ENCODE results near the gene SEMA6D.
"Not testable (repeated sequence)": the region's sequence is repeated elsewhere in the genome, so short reads cannot be mapped to it uniquely, and the experiment has no call there.

SEMA6D gene

DNA sequence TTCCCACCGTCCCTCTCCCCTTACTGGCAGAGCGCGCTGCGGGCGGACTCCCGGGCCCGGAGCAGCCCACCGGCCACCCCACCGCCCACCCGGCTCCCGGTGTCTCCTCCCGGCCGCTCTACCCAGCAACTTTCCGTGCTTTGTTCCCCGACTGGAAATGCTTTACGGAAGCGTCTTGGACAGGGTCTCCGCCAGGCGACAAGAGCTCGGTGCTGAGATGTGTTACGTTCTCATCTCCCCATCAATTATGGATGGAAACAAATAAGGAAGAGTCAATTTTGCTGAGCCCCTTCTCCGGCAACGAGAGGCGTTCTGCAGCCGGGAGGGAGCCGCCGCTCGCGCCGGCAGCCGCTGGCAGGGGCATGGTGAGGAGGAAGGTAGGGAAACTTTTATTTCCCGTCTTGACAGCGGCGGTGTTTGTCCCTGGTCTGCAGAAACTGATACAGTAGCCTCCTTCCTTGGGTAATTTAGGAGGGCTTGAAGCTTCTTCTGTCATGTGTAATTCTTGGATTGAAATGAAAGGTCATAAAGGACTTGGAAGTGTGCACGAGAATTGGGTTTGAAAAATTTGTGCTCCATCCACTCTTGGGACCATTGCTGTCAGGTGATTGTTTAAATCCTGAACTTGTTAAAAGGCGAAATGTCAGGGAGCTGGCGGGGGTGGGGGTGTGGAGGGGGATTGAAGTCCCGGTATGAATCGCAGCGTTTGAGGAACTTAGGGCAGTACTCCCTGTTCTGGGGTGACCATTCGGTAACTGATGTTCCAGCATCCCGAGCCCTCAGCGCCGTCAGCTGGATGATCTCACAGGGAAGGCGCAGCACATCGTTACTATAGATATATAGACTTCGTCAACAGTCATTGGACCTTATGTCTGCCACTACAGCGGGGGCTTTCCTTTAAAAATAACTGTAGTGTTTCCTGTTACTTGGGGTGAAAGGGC, 1.5 kb downstream of the SEMA6D start:
- no peak for DNase-seq

DNA sequence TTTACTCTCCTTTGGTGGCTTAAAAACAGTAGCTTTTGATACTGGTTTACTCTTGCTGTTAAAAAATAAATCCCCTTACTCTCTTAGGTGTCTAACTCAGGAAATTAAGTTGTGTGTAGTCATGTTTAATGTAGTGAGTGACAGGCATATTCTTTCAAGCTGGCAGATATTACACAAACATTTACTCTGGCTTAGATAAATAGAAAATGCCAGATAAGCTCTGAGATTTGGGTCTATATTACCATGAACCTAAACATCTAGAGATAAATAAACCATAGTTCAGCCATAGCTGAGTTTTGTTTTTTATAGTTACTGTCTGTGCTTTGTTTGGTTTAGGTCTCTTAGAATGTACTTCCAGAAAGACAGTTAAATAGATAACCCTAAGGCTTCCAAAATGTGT, 2.4 kb downstream of the SEMA6D start:
- DNase-seq = no peak

DNA sequence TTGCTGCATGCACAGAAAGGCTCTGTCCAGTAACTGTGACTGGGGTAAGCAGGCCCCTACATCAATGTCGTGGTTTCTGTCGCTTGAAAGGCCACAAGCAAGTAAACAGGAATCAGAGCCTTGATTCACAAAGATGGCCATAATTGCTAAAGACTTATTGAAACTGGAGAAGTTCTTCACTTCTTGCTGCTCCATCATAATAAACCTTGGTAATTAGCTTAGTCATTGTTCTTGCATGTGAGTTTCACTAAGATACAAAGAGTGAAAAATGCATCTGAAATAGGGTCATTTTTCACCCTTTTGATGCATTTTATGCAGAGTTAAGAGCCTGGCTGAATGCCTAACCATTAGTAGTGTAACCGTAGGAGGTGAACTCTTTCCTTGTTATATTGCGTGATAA, 3.2 kb downstream of the SEMA6D start:
- DNase-seq = no peak

DNA sequence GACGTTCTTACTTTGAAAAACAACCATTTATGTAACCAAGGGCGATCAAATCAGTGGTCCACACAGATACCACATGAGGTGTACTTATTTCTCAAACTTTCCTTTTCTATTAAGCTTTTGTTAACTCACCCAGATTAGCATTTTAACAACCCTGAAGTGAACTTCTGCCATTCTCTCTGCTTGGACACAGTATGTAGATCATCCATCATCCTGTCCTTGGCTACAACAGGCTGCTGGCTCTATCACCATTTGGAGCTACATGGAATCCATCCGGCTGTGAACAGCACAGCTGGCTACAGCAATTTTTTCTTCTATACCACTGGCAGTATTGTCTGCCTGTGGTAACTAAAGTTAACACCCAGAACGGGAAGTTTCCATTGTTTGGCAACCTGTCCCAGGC, 4.4 kb downstream of the SEMA6D start:
- no peak for DNase-seq

DNA sequence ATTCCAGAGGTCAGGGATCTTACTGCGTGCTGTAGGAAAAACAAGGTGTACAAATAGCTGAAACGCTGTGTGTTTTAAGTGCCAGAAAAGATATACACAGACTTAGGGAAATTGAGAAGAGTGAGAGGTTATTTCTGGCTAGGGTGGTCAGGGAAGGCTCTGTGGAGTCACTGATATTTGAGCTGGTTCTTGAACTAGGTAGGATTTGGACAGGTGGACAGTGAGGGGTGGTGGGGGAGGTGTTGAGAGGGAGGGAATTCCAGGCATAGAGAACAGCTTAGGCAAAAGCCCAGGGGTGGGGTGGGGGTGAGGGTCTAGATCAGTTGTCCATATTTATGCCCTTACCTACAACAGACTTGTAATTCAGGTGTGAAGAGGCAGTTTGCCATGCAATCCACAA, 7.0 kb downstream of the SEMA6D start:
- no peak for DNase-seq

DNA sequence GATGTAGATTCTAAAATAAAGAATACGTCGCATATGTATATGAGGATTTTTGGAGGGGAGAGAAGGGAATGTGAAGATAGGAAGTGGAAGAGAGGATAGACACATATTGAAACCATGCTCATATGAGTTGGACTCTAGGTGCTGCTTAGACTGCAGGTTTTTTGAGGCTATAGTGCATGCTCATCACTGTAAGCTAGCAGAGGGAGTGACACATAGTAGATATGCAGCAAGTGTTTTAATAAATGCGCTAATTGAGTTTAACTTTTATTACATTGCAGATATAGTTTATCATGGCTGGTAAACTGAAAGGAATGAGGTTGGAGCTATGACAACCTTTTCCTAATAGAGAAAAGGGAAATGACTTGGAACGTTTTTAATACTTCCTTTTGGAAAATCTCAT, 7.7 kb downstream of the SEMA6D start:
- no peak for DNase-seq

DNA sequence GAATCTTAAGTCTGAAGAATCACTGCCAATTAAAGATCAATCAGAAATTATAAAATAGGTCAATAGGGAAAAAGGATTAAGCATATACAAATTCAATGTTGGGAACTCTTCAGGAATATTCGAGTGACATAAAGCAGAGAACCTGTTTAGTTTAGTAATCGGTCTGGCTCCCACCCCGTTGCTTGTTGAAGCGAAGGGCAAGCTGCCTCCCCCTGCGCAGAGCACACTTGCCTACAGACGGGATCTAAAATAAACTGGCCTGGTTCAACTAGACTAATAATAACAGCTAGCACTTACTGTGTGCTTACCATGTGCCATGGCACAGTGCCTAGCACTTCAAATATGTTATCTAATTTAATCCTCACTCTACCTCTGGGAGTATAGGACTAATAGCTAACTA, 8.6 kb downstream of the SEMA6D start:
- DNase-seq = no peak

DNA sequence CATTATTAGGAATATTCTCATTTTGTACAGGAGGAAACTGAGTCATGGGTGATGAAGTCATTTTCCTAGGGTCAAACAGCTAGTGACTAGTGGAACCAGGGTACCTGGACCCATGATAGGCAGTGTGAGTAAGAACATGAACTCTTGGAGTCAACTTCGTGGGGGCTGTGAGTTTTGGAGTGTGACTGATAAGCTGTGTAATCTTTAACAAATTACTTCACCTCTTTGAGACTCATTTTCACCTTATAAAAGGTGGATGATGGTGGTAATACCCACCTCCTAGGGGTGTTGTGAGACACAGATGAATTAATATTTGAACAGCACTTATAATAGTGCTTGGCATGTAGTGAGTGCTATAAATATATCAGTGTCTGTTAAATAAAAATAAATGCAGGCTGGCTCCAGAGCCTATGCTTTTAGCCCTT, 9.1 kb downstream of the SEMA6D start:
- no peak for DNase-seq

DNA sequence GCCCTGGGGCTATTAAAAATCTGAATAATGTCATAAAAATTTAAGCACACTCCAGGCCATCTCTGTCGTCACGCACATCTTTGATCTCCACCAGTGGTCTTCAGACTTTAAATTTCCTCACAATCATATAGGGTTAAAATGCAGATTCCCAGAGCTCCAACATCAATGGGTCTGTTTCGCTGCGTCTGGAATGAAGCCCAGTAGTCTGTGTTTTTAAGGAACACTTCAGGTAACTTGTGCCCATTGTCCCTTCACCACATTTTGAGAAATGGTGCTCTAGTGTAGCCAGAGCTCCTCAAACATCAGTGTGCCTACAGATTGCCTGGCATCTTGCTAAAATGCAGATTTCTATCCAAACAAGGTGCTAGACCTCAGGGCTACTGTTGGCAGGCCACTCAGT, 9.8 kb downstream of the SEMA6D start:
- no peak for DNase-seq

DNA sequence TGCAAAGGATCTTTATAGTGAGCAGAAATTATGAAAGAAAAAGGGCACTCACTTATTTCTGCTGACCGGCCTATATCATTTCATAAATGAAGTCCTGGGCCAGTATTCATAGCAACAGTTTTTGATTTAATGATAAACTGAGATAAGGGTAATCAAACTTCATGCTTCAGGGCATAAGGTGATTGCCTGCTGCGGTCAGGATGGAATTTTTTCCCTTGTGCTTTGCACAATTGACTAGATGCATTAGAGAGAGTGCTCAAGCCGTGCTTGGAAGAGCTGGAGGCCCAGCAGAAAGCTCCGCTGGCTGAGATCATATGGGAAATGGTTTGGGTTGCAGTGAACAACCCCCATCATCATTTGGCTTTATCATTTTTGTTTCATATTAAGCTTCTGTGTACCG, 10.4 kb downstream of the SEMA6D start:
- no peak for DNase-seq

DNA sequence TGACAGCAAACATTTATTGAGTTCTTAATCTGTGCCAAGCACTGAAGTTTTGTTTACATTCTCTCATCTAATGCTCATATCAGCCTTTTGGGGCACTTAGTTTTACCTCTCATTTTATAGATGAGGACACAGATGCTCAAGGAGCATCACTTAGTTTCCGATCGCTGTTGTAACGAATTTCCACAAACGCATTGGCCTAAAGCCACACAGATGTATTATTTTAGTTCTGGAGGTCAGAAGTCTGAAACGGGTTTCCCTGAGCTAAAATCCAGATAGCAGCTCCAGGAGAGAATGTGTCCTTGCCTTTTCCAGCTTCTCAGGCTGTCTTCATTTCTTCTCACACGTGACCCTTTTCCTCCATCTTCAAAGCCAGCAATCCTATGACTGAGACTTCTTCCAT, 11.1 kb downstream of the SEMA6D start:
- DNase-seq = no peak

DNA sequence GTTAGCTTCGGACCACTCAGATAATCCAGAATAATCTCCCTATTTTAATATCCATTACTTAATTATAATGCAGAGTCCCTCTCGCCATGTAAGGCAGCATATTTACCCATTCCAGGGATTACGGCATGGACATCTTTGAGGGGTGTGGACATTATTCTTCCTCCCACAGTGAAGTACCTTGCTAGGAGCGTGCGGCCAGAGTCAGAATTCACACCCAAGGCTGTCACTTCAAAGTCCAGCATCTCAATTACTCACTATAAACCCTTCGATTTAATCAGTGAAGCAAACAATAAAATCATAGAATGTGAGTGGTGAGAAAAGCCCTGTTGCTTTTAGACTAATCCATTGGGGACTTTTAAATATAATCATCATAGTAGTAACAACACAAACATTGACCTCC, 11.6 kb downstream of the SEMA6D start:
- no peak for DNase-seq

DNA sequence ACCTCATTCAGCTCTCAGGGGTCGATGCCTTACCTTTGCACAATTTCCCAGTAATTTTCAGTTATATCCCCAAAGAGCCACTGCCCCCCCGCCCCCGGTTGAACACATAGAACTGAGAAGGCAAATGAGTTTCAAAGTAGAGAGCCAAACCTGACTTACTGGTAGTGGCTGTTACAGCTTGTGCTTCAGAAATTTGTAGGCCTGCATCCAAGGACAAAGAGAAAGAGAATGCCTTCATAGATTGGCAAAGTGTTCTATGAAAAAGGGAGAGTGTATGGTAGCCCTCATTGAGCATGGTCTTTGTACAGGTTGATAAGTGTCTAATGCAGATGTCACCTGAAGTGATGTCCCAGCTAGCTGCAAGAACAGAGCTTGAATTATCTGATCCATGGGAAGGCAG, 13.9 kb downstream of the SEMA6D start:
- DNase-seq = no peak

DNA sequence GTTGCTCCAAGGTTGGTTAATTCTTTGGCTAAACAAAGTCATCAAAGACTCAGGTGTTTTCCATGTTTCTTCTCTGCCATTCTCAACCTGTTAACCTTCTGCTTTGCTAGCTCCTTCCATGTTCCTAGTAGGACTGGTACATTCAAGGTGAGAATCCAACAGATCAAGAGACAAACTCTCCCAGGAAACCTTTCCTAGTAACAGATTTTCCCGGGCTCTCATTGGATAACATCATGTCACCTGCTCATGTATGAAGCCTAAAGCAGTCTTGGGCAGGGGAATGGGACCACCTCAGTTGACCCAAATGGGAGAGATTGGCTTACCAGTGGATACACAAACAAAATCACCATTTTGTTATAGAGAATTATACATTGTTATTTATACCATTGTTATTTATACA, 14.9 kb downstream of the SEMA6D start:
- DNase-seq = no peak

DNA sequence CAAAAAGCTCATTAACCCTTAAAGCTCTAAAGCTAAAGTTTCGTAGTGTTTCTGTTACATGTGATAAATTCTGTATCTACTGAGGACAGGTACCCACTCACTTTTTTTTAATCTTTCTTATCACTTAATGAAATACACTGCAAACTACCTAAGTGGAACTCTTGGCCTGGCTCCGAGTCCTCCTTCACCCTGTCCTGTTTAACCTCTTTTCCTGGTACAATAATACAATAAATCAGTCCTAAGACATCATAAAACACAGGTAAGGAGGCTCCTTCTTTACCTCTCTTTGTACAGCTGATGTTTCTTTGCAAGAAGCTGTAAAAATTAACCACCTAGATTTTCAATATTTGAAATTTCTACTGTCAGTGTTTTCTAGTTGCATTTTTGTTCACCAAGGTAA, 15.8 kb downstream of the SEMA6D start:
- no peak for DNase-seq

DNA sequence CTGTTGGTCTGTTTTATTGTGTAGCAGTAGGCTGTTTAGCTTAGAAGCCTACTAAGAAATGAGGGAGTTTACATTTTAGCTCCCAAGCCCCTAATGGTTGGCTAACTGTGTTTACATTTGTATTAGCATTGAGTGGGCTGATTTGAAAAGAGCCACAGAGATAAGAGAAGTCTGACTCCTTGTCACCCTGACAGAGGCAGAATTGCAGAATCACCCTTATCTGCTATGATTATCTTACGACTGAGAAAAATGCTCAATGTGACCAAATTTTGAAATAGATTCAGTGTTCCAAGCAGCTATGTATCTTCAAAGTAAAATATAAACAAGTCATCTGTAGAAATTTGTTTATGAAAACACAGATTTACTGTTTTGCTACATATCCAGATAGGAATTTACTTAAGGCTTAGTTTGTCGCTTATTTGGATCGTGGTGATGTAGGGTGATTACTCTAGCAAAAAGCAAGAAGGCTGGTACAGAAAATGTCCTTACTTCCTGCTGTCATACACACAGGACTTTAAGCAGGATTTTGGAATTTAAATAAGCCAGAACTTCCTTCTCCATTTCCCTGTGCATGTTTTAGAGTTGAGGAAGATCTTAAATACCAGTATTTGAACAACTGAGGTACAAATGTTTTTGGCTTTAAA, 19.0 kb downstream of the SEMA6D start:
- no peak for DNase-seq

DNA sequence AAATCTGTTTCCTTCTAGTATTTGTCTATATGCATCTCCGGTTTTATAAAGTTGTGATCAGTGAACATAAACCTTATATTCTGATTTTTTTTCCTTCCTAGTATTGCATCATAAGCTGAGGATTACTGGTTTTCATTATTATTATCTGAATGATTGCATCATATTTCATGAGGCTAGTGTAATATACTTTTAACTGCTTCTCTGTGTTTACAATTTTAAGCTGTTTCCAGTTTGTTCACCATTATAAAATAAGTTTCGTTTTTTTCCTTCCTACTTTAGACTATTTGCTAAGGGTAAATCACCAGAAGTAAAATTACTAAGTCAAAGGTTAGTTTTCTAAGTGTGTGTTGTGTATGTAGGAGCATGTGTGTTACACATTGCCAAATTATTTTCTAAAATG, 20.2 kb downstream of the SEMA6D start:
- no peak for DNase-seq

DNA sequence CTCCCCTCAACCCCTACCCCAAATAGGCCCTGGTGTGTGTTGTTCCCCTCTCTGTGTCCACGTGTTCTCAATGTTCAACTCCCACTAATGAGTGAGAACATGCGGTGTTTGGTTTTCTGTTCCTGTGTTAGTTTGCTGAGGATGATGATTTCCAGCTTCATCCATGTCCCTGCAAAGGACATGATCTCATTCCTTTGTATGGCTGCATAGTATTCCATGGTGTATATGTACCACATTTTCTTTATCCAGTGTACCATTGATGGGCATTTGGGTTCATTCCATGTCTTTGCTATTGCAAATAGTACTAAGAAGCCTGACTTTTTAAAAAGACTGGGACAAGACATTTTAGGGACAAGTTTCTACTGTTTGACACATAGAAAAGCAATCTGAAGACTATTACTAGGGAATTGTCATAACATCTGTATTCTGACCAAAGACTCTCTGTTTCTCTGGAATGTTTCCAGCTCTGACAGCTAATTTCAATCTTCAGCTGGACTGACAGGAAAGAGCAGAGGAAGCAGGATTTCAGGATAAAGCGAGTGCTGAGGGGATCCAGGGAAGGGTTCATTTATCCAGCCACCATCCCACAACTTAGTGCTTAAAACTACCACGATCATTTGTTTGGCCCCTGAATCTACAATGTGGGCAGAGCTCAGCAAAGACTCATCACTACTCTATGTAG, 21.0 kb downstream of the SEMA6D start:
- DNase-seq = not testable (repeated sequence)

DNA sequence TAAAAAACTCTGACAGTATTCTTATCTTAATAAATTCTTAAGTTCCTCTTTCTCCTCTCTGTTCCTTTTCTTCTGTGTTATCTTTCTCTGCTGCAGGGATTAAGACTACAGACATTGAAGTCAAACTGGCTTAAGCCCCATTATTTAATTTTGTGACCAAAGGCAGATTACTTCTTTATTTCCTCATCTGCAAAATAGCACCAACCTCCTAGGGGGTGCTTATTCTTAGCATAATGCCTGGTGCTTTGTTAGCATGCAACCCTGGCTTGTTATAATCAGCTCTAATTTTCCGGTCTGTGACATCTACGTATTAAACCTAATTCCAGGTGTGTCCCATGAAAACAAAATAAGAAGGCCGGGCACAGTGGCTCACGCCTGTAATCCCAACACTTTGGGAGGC, 23.8 kb downstream of the SEMA6D start:
- DNase-seq = no peak

DNA sequence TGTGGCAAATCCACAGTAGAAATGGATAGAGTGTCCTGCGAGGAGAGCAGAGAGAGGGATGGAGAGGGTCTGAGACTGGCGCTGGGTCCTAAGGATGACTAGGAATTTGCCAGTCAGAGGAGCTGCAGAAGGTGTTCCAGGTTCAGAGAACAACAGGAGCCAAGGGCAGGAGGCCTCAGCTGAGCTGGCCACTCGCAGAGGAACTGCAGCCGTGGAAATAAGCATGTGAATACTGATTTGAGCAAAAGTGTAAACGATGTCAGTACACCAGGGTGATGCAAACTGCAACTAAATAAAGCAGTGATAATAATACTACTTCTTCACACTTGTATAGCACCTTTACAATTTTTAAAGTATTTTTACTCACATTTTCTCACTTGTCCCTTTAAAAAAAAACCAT, 24.6 kb downstream of the SEMA6D start:
- DNase-seq = no peak

DNA sequence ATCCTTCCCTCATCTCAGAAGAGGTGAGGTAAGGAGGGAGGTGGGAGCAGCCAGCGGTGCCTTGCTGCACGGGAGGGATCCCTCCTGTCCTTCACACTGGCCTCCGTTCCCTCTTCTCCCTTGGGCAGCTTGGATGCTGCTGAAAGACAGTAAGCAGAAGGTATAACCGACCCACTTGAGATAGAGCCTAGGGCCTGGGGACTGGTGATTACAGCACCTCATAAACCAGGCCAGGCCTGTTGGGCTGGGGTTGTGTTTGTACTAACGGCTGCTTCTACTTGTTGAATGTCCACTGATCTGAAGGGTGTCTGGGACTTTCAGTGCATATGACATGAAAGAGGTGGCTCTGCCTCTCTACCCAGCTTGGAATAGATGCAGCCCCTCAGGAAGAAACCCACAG, 25.0 kb downstream of the SEMA6D start:
- DNase-seq = no peak

DNA sequence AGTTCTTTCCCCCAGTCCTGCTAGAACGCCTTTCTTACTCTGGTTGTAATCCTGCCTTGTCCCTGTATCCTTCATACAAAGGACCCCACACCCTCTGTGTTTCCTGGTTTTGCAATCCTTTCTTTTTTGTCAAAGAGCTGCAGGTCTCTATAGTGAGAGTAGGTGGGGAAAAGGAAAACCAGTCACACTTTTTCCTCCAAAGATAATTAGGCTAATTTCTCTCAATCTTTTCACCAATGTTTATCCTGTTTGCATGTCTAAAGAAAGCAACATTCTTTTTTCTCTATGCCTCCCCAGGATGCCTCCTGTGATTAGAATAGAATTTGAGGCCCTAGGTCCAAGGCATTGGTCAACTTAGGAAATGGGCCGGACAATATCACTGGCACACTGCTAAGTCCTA, 25.4 kb downstream of the SEMA6D start:
- DNase-seq = no peak

DNA sequence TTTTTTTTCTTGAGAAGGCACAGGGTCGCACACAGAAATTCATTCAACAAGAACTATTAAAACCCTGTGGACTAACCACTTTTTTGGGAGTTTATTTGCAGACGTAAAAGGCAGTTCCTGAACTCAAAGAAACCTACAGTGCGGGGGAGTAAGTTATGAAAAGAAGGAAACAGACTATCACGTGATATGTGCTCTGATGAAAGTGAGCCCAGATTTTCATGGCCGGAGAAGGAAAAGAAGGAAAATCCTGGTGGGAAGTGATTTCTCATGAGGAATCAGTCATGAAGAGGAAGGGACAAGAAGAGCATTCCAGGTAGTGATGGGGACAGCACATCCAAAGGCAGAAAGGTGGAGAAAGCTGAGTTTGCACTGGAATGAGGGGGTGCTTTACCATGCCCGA, 26.1 kb downstream of the SEMA6D start:
- no peak for DNase-seq

DNA sequence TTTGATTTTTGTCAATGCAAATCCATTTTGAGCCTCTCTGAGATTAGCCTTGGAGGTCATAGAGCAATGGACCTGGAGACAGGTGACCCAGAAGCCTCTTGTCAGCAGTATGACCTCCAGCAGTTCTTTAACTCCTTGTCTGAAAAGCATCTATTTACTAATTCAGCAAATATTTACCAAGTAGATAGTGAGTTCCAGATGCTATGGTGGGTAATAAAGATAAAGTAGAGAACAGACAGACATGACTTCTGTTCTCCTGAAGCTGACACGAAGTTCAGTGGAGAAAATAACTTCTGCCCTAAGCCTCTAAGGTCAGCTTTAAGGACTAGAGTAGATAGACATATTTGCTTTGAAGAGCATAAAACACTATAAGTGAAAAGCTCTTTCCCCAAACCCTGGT, 26.6 kb downstream of the SEMA6D start:
- no peak for DNase-seq

Data from central memory CD4-positive, alpha-beta T cell (primary cell).